ENCODE results near the gene FAM117A. TPM values are rescaled to one million over a fixed set of nuclear protein-coding genes. Genes with fewer than 3 reads are reported as not detected.

FAM117A gene
- total RNA-seq, 1 donor from 2014 or later, result 3.3 TPM

DNA sequence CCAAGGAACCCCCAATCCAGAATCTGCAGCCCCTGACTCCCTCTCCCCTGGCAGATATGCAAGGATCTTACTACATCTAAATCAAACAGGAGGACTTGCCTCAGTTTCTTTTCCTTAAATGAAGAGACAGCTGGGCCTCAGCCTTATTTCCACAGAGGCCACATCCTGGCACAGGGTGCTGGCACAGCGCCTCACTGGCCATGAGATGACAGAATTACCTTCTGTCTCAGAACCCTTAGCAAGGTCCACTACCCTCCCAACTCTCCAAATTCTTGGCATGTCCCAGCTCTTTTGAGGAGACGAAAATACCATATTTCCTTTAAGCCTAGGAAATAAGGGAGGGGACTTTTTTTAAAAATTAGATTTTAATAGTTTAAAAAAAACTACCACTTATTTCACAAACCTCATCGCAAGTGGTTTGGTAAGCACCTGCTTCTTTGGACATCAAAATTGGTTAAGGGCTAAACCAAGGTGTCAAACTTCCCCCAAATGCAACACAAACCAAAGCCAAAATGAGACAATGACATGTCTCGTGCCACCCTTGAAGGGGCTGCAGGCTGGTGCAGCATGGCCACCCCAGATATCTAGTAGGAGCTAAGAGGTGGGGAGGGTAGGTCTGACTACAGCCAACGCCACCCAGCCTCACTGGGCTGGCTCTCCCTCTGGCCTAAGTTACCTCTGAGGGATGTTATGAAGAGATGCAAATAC, 25.3 kb downstream of the FAM117A start:
- Mint-ChIP-seq H3K4me3 (ENCODE audit: unreplicated experiment) (no peak overlapping the region), H3K27me3 (ENCODE audit: low read depth) (no peaks in the 10 kb centered on the region), H3K36me3 (ENCODE audit: low read depth) (no peaks in the 10 kb centered on the region), H3K4me1 (ENCODE audit: low read depth) (peaks cover 6% of the 10 kb centered on the region), H3K9me3 (ENCODE audit: low read depth) (no peaks in the 10 kb centered on the region), H3K27ac (ENCODE audit: unreplicated experiment) (no peak overlapping the region)
- no peak for DNase-seq (ENCODE audit: low spot score)
- TF ChIP-seq, protein P1, sequence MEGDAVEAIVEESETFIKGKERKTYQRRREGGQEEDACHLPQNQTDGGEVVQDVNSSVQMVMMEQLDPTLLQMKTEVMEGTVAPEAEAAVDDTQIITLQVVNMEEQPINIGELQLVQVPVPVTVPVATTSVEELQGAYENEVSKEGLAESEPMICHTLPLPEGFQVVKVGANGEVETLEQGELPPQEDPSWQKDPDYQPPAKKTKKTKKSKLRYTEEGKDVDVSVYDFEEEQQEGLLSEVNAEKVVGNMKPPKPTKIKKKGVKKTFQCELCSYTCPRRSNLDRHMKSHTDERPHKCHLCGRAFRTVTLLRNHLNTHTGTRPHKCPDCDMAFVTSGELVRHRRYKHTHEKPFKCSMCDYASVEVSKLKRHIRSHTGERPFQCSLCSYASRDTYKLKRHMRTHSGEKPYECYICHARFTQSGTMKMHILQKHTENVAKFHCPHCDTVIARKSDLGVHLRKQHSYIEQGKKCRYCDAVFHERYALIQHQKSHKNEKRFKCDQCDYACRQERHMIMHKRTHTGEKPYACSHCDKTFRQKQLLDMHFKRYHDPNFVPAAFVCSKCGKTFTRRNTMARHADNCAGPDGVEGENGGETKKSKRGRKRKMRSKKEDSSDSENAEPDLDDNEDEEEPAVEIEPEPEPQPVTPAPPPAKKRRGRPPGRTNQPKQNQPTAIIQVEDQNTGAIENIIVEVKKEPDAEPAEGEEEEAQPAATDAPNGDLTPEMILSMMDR (IDR thresholded peaks at IDR 0.05), result no peak

DNA sequence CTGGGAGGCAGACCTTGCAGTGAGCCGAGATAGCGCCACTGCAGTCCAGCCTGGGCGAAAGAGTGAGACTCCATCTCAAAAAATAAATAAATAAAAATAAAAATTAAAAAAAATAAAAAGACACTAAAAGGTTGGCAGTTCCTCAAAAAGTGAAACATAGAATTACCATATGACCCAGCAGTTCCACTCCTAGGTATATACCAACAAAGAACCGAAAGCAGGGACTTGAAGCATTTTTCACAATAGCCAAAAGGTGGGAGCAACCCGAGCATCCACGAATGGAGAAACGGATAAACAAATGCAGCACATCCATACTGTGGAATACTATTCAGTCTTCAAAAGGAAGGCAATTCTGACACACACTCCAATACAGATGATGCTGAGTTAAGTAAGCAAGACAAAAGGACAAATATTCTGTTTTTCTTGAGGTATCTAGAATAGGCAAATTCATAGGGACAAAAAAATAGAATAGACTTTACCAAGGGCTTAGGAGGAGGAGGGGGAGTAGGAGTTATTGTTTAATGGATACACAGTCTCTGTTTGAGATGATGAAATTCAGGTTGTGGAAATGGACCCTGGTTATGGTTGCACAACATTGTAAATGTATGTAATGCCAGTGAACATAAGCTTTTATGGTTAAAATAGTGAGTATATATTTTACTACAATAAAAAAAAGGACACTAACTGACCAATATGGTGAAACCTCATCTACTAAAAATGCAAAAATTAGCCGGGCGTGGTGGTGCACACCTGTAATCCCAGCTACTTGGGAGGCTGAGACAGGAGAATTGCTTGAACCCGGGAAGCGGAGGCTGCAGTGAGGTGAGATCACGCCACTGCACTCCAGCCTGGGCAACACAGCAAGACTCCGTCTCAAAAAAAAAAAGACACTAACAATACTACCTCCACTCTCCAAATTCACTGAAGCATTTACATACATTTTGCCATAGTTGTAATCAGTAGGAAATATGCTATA, 29.1 kb downstream of the FAM117A start:
- H3K36me3 Mint-ChIP-seq (ENCODE audit: low read depth), result no peaks in the 10 kb centered on the region
- no peaks in the 10 kb centered on the region for H3K27me3 Mint-ChIP-seq (ENCODE audit: low read depth)
- no peak for DNase-seq (ENCODE audit: low spot score)
- no peak overlapping the region for H3K27ac Mint-ChIP-seq (ENCODE audit: unreplicated experiment)
- no peaks in the 10 kb centered on the region for H3K9me3 Mint-ChIP-seq (ENCODE audit: low read depth)
- no peak overlapping the region for H3K4me3 Mint-ChIP-seq (ENCODE audit: unreplicated experiment)
- no peaks in the 10 kb centered on the region for H3K4me1 Mint-ChIP-seq (ENCODE audit: low read depth)
- TF ChIP-seq, protein P1 (IDR thresholded peaks at IDR 0.05), result no peak

DNA sequence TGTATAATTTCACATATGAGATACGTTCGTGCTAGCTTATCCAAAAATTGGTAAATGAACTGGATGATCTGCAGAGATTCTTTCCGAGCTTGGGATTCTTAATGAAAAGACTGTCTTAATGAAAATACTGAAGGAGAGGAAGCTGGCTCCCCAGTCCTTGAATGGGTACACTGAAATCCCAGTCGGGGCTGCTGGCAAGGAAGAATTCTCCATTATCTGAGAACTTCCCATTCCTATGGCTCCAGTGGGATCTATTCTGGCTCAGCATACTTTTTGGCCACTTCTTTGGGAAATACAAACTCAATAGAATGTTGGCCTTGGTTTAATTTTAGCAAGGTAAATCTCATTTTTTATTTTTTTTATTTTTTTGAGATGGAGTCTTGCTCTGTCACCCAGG, 32.5 kb downstream of the FAM117A start:
- no peak for DNase-seq (ENCODE audit: low spot score)
- Mint-ChIP-seq H3K27me3 (ENCODE audit: low read depth) (no peaks in the 10 kb centered on the region), H3K27ac (ENCODE audit: unreplicated experiment) (no peak overlapping the region), H3K4me1 (ENCODE audit: low read depth) (no peaks in the 10 kb centered on the region), H3K36me3 (ENCODE audit: low read depth) (no peaks in the 10 kb centered on the region), H3K4me3 (ENCODE audit: unreplicated experiment) (no peak overlapping the region), H3K9me3 (ENCODE audit: low read depth) (no peaks in the 10 kb centered on the region)
- TF ChIP-seq, protein P1 (IDR thresholded peaks at IDR 0.05), result no peak

GRCh38 chr17:49730785-49731434, 33.0 kb downstream of the FAM117A start:
- TF ChIP-seq, protein P1 (IDR thresholded peaks at IDR 0.05), result no peak
- no peak for DNase-seq (ENCODE audit: low spot score)
- H3K4me3 Mint-ChIP-seq (ENCODE audit: unreplicated experiment), result no peak overlapping the region

More at GRCh38 chr17:49730785-49731434, 33.0 kb downstream of the FAM117A start:
- no peaks in the 10 kb centered on the region for H3K9me3 Mint-ChIP-seq (ENCODE audit: low read depth)
- H3K27me3 Mint-ChIP-seq (ENCODE audit: low read depth), result no peaks in the 10 kb centered on the region
- no peaks in the 10 kb centered on the region for H3K36me3 Mint-ChIP-seq (ENCODE audit: low read depth)
- no peak overlapping the region for H3K27ac Mint-ChIP-seq (ENCODE audit: unreplicated experiment)
- no peaks in the 10 kb centered on the region for H3K4me1 Mint-ChIP-seq (ENCODE audit: low read depth)

Measured in chondrocyte (in vitro differentiated cells).